CD4-positive, alpha-beta T cell treated with Interleukin-6 for 4 hours (primary cell): Measurements from ENCODE around the gene TTYH2.
A peak's percentile ranks its signal among the peaks of the same experiment; 100 is the strongest.
"Not testable (repeated sequence)": the region's sequence is repeated elsewhere in the genome, so short reads cannot be mapped to it uniquely, and the experiment has no call there.

Source experiments
- DNase-seq: peaks from one replicate; pipeline ENCODE4 v3.0.0-alpha.2; 2020; ENCODE audit warnings: mixed read lengths

The TTYH2 gene

GRCh38 chr17:74268558-74268957, 55.2 kb downstream of the TTYH2 start:
- DNase-seq = no peak

- no peak for DNase-seq
Measured at GRCh38 chr17:74270333-74270732, 57.0 kb downstream of the TTYH2 start.

- no peak for DNase-seq
Measured at GRCh38 chr17:74271281-74271680, 57.9 kb downstream of the TTYH2 start.

GRCh38 chr17:74271901-74272561, 58.7 kb downstream of the TTYH2 start:
- DNase-seq = no peak

GRCh38 chr17:74272731-74273201, 59.4 kb downstream of the TTYH2 start:
- DNase-seq = no peak

GRCh38 chr17:74274060-74274708, 60.8 kb downstream of the TTYH2 start, which contains the start of gene DNAI2:
Gene DNAI2, plus strand, starts transcription at chr17:74274234. Its CDS starts 7,584 bp downstream, at chr17:74281818.
- peak; percentile 36 for DNase-seq

- DNase-seq = no peak
Measured at GRCh38 chr17:74274709-74275340, 61.5 kb downstream of the TTYH2 start.

- DNase-seq = no peak
Measured at GRCh38 chr17:74276051-74276476, 62.7 kb downstream of the TTYH2 start.

- DNase-seq = no peak
Measured at GRCh38 chr17:74276541-74277009, 63.2 kb downstream of the TTYH2 start.

GRCh38 chr17:74277935-74278334, 64.6 kb downstream of the TTYH2 start:
- DNase-seq = no peak

- DNase-seq = not testable (repeated sequence)
Measured at GRCh38 chr17:74279617-74280016, 66.2 kb downstream of the TTYH2 start.

GRCh38 chr17:74280093-74280513, 66.7 kb downstream of the TTYH2 start:
- peak; percentile 74 for DNase-seq

- no peak for DNase-seq
Measured at GRCh38 chr17:74281799-74282198, 68.4 kb downstream of the TTYH2 start.

- not testable (repeated sequence) for DNase-seq
Measured at GRCh38 chr17:74282274-74282586, 68.9 kb downstream of the TTYH2 start.

- peak; percentile 55 for DNase-seq
Measured at GRCh38 chr17:74282587-74283370, 69.4 kb downstream of the TTYH2 start.

GRCh38 chr17:74283371-74283673, 70.0 kb downstream of the TTYH2 start:
- no peak for DNase-seq

GRCh38 chr17:74287031-74287602, 73.7 kb downstream of the TTYH2 start:
- no peak for DNase-seq

- no peak for DNase-seq
Measured at GRCh38 chr17:74288785-74289184, 75.4 kb downstream of the TTYH2 start.

- DNase-seq = no peak
Measured at GRCh38 chr17:74289688-74290087, 76.3 kb downstream of the TTYH2 start.

- DNase-seq = no peak
Measured at GRCh38 chr17:74290340-74290739, 77.0 kb downstream of the TTYH2 start.

GRCh38 chr17:74292495-74292894, 79.1 kb downstream of the TTYH2 start:
- no peak for DNase-seq

GRCh38 chr17:74295625-74296547, 82.5 kb downstream of the TTYH2 start:
- no peak for DNase-seq
